ENCODE results near the gene PIAS4.

DNA sequence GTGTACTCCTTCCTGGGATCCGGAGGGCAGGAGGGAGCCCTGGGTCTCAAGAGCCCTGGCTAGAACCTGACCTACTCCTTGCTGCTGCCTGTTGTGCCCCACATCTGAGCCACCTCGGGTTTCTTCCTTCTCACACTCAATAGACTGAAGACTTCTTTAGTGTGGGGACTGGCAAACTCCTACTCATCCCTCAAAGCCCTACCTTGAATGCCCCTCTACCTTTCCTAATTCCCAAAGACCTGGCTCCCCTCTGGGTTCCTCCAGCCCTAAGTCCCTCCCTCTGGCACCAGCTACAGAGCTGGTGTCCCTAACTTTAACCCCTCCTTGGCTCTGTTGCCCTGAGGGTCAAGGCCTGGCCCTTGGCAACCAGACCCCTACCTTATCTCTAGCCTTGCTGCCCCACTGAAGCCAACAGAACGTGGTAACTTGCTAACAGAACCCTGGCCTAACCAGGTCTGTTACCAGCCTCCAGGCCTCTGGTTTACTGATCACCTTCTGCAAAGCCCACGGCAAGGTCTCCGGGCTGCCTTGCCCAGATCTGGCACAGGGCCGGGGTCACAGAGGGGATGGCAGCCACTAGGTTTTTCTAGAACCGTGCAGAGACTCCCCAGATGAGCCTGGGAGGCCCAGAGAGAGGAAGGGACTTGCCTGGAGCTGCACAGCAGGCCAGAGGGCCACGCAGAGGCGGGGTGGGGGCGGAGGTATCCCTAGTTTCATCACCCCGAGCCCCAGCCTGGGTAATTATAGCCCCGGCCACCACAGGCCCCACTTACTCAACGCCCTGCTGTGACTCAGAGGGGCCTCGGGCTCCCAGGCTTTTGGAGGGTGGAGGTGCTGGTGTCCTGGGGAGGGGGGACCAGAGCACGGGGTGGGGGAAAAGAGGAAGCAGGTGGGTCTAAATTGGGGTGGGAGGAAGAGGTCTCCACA is 43.9 kb downstream of the PIAS4 start:
- TF ChIP-seq EP300 (IDR thresholded peaks at IDR 0.05) (no peak), POLR2A (IDR thresholded peaks at IDR 0.05) (no peak)
- TF ChIP-seq, protein P1, sequence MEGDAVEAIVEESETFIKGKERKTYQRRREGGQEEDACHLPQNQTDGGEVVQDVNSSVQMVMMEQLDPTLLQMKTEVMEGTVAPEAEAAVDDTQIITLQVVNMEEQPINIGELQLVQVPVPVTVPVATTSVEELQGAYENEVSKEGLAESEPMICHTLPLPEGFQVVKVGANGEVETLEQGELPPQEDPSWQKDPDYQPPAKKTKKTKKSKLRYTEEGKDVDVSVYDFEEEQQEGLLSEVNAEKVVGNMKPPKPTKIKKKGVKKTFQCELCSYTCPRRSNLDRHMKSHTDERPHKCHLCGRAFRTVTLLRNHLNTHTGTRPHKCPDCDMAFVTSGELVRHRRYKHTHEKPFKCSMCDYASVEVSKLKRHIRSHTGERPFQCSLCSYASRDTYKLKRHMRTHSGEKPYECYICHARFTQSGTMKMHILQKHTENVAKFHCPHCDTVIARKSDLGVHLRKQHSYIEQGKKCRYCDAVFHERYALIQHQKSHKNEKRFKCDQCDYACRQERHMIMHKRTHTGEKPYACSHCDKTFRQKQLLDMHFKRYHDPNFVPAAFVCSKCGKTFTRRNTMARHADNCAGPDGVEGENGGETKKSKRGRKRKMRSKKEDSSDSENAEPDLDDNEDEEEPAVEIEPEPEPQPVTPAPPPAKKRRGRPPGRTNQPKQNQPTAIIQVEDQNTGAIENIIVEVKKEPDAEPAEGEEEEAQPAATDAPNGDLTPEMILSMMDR (IDR thresholded peaks at IDR 0.05), result no peak
